ENCODE data around the gene FZD8.

Gene FZD8

DNA sequence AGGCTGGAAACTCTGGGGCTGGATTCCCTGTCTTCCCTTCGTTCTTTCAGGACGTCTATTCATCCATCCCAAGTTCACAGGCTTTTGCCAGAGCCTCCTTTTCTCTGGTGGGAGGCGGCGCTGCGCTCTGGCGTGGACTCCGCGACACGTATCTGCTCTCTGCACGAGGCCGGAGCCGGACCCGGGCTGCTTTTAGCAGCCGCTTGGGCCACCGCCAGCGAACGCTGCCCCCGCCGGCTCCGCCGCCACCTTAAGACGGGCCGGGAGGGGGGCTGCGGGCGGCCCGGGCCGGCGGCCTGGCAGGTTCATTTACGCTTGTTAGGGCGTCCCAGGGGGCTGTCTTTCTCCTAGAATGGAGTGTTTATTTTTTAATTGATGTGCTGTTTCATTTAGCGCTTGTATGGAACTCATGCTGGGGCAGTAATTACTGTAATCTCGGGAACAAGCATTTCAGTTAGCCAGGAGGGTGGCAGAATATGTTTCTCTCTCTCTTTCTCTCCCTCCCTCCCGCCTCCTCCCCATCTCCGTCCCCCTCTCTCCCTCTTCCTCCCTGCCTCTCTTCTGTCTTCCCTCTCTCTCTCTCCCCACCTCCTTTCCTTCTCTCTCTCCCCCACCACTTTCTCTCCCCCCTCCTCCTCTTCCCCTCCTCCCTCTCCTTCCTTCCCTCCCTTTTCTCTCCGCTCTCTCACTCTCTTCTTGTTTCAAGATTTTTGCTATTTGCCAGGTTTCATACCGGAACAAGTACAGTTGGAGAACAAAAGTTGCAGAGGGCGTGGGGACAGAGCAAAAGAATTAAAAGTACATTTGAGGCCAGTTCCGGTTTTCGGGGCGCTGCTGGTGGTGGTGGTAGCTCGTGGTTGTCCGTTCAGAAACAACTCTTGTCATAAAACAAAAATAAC lies 1.3 kb upstream of the FZD8 start:
- DNase-seq (ENCODE audit: low read depth): peak; percentile 41
- TF ChIP-seq, protein P1, sequence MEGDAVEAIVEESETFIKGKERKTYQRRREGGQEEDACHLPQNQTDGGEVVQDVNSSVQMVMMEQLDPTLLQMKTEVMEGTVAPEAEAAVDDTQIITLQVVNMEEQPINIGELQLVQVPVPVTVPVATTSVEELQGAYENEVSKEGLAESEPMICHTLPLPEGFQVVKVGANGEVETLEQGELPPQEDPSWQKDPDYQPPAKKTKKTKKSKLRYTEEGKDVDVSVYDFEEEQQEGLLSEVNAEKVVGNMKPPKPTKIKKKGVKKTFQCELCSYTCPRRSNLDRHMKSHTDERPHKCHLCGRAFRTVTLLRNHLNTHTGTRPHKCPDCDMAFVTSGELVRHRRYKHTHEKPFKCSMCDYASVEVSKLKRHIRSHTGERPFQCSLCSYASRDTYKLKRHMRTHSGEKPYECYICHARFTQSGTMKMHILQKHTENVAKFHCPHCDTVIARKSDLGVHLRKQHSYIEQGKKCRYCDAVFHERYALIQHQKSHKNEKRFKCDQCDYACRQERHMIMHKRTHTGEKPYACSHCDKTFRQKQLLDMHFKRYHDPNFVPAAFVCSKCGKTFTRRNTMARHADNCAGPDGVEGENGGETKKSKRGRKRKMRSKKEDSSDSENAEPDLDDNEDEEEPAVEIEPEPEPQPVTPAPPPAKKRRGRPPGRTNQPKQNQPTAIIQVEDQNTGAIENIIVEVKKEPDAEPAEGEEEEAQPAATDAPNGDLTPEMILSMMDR (conservative IDR thresholded peaks at IDR 0.05; ENCODE audit: control insufficient read depth, insufficient read depth, low read depth, low read length): no peak
- H3K4me3 ChIP-seq (ENCODE audit: control insufficient read depth, low read depth, low read length): peak overlapping the region; percentile 62

DNA sequence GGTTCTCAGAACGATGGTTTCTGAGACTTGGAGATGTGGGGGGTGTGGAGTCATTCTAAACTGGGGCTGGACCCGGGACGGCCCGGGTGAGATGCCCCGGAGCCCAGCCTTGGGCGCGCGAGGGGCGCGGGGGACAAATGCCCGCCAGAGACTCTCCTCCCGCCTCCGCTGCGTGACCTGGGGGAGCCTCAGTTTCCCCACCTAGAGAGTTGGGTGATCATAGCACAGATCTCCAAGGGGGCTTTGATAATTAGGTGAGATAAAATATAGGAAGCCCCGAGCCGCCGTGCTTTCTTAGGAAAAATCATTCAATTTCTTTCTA lies 658 bp upstream of the FZD8 start:
- H3K4me3 ChIP-seq (ENCODE audit: control insufficient read depth, low read depth, low read length): peak overlapping the region; percentile 62
- TF ChIP-seq, protein P1 (conservative IDR thresholded peaks at IDR 0.05; ENCODE audit: control insufficient read depth, insufficient read depth, low read depth, low read length): no peak
- no peak for DNase-seq (ENCODE audit: low read depth)

DNA sequence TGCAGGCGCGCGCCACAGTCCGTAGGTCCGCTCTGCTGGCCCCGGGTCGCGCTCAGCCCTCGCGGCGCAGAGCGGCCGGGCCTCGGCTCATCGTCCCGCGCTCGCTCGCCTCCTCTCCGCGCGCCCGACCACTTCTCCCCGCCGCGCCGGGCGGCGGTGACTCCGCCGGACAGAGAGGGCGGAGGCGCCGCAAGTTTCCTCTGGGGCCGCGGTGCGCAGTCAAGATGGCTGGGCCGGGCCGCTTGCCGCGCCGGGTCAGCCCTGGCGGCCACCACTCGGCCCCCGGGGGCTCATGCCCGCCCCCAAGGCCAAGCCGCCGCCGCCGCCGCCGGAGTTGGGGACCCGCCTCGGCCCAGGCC lies 441 bp downstream of the FZD8 start:
- peak; percentile 33 for DNase-seq (ENCODE audit: low read depth)
- peak overlapping the region; percentile 62 for H3K4me3 ChIP-seq (ENCODE audit: control insufficient read depth, low read depth, low read length)
- TF ChIP-seq, protein P1 (conservative IDR thresholded peaks at IDR 0.05; ENCODE audit: control insufficient read depth, insufficient read depth, low read depth, low read length): no peak

DNA sequence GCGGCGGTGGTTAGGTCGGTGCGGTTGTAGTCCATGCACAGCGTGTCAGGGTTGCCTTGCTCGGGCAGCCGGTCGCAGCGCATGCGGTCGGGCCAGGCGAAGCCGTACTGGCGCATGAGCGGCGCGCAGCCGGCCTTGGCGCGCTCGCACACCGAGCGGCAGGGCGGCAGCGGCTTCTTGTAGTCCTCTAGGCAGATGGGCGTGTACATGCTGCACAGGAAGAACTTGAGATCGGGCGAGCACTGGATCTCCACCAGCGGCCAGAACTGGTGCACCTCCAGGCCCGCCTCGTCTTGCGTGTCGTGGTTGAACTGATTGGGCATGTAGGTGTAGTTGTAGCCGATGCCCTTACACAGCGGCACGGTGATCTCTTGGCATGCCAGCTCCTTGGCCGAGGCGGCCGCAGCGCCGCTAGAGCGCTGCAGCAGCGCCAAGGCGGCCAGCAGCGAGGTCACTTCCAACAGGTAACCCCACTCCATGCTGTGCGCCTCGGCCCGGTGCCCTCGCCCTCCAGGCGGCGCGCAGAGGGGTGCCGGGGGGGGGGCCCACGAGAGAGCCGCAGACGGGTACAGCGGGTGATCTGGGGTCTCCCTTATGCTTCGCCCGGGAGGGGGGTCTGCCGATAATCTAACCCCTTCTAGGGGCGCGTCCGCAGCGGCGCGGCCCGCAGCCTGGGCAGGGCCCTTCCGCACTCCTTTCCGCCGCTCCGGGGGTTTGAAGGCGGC lies 983 bp downstream of the FZD8 start:
- TF ChIP-seq, protein P1 (conservative IDR thresholded peaks at IDR 0.05; ENCODE audit: control insufficient read depth, insufficient read depth, low read depth, low read length): no peak
- peak; percentile 81 for DNase-seq (ENCODE audit: low read depth)
- H3K4me3 ChIP-seq (ENCODE audit: control insufficient read depth, low read depth, low read length): peak overlapping the region; percentile 62

DNA sequence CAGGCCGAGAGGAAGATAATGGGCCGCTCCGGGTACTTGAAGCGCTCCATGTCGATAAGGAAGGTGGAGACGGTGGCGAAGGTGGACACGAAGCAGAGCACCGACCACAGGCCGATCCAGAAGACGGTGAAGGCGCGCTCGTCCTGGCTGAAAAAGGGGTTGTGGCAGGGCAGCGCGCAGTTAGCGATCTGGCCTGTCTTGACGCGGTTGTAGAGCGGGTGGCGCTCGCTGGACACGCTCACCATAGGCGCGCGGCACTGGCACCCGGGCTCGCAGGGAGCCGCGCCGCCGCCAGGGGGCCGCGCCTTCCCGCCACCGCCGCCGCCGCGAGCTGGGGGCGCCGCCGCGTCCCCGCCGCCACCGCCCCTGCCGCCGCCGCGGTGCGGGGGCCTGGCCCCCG lies 1.6 kb downstream of the FZD8 start:
- DNase-seq (ENCODE audit: low read depth): peak; percentile 65
- TF ChIP-seq, protein P1 (conservative IDR thresholded peaks at IDR 0.05; ENCODE audit: control insufficient read depth, insufficient read depth, low read depth, low read length): no peak
- peak overlapping the region; percentile 49 for H3K4me3 ChIP-seq (ENCODE audit: control insufficient read depth, low read depth, low read length)

DNA sequence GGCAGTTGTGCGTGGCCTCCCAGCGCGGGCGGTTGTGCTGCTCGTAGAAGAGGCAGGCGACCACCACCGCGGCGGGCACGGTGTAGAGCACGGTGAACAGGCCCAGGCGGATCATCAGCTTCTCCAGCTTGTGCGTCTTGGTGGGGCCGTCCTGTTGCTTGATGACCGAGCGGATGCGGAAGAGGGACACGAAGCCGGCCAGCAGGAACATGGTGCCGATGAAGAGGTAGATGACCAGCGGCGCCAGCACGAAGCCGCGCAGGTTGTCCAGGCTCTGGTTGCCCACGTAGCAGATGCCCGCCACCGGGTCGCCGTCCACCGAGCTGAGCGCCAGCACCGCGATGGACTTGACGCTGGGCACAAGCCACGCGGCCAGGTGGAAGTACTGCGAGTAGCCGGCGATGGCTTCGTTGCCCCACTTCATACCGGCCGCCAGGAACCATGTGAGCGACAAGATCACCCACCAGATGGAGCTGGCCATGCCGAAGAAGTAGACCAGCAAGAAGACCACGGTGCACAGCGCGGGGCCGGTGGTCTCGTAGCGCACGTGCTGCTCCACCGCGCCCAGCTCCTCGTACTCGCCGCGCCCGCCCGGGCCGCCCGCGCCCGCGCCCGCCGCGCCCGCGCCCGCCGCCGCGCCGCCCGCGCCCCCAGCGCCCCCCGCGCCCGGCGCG lies 2.2 kb downstream of the FZD8 start:
- H3K4me3 ChIP-seq (ENCODE audit: control insufficient read depth, low read depth, low read length): peak overlapping the region; percentile 49
- DNase-seq (ENCODE audit: low read depth): peak; percentile 44
- TF ChIP-seq, protein P1 (conservative IDR thresholded peaks at IDR 0.05; ENCODE audit: control insufficient read depth, insufficient read depth, low read depth, low read length): peak; percentile 15
